GM19463 (cell line): ENCODE measurements around the gene KIAA1614.
A peak's percentile ranks its signal among the peaks of the same experiment; 100 is the strongest.
"Not testable (repeated sequence)": the region's sequence is repeated elsewhere in the genome, so short reads cannot be mapped to it uniquely, and the experiment has no call there.

ENCODE experiments used
- ATAC-seq: cut with Tn5 transposase; IDR thresholded peaks from one replicate; pipeline ENCODE4 v1.9.1; 2021; ENCODE audit warnings: mild to moderate bottlenecking, moderate library complexity; ENCODE audit not compliant: unreplicated experiment

The KIAA1614 gene

DNA sequence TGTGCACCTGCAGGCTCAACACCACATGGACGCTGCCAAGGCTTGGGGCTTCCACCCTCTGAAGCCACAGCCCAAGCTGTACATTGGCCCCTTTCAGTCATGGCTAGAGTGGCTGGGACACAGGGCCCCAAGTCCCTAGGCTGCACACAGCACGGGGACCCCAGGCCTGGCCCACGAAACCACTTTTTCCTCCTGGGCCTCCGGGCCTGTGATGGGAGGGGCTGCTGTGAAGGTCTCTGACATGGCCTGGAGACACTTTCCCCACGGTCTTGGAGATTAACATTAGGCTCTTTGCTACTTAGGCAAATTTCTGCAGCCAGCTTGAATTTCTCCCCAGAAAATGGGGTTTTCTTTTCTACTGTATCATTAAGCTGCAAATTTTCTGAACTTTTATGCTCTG, 46.9 kb downstream of the KIAA1614 start:
- ATAC-seq = not testable (repeated sequence)

DNA sequence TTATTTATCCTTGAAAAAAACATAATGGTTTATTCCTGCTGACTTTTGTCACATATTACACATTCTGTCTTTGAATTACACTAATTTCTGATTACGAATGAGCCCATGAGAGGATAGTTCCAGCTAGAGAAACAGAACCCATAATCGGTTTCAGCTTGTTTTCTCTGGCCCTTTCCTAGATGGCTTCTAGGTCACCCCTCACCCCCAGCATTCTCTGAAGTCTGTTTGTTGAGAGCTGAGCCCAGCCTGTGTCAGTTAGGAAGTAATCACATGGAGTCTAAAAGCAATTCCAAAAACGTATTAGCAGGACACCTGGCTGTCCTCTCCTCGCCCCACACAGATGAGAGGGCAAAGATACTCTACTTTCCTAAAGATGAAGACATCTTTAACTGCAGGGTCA, 48.9 kb downstream of the KIAA1614 start:
- ATAC-seq = no peak

DNA sequence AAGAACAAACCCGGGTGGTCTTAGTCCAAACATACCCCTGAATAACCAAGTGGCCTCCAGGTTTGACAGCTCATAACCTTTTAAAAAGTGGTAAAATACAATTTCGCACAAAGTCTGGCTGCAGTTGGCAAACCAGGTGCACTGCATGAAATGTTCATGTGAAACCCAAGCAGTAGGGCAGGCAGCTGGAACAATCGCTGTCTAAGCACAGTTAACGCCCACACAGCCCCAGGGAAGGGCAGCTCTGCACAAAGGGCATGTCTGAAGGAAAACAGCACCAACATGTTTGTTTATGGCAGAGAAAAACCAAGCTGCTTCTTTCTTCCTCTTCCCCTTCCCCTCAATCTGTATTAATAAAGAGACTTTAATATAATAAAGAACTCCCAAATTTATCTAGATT, 49.5 kb downstream of the KIAA1614 start:
- ATAC-seq = no peak

DNA sequence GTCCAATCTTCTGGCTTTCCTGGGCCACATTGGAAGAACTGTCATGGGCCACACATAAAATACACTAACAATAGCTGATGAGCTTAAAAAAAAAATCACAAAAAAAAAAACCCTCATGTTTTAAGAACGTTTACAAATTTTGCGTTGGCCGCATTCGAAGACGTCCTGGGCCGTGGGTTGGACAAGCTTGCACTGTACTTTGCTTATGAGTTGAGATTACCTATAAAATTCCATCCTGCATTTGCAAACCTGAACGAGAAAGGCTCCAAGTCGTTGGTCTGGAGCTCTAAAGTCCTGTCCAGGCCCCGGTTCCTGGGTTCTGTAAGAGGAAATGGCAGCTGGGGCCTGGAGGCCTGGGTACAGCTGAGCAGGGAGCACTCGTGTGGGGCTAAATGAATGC, 51.4 kb downstream of the KIAA1614 start:
- no peak for ATAC-seq

DNA sequence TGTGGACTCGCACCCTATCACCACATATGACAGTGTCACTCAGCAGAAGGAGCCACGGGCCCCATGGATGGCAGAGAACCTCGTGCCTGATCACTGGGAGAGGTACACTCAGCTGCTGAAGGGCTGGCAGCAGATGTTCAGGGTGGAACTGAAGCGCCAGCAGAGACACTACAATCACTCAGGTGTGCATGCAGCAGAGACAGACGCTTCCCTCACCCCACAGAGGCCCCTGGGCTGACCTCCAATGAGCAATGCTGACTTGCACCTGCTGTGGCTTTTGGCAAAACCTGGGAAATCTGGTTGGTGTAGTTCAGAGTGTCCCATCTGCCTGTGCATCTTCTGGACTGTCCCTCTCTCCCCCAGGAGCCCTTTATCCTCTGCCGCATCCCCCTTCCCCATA, 51.9 kb downstream of the KIAA1614 start:
- no peak for ATAC-seq

DNA sequence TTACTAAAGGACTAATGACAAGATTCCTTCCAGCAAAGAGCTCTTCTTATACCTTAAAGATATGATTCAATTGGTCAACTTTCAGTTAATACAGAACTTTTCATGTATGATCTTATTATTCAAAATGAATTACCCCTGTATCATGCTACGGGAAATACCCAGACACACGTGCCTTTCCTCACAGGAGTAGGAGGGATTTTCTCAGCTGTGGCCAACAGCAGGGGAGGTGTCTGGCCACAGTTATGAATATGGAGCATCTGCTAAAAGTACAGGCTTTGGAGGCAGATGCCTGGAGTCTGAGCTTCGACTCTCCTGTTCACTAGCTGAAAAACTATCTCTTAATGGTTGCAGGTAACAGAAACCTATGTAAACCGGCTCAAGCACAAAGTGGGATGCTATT, 53.6 kb downstream of the KIAA1614 start:
- no peak for ATAC-seq

DNA sequence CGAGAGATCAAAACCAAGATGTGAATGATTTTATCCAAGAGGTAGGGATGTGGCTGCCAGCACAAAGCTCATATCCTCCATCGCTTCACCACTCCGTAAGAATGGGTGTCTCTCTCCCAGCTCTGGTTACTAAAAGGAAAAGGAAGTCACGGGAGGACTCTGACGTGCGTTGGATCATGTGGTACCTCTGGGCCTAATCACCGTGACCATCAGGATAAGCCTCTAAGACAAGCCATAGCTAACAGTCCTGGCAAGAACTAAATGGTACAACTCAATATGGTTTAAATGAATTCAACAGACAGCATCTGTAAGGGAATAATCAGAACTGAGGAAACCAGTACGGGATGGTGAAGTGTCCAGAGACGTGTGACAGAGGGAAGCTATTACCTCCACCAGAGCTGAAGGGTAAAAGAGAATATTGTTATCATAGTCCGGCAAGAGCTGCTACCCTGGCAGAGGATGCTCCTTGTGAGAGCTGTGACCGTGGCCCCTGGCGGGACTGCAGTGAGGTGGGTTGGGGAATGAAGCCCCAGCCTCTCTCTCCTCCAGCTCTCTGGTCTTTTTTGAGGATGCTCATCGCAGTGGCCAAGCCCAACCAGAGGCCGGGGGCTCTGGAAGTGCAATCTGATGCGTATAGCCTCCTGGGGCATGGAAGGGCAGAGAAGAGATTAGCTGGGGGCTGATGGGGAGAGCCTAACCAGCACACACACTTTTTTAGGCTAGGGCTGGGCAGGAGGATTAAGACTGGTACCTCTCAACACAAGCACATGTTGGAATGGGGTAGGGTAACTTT, 54.2 kb downstream of the KIAA1614 start:
- ATAC-seq = no peak

DNA sequence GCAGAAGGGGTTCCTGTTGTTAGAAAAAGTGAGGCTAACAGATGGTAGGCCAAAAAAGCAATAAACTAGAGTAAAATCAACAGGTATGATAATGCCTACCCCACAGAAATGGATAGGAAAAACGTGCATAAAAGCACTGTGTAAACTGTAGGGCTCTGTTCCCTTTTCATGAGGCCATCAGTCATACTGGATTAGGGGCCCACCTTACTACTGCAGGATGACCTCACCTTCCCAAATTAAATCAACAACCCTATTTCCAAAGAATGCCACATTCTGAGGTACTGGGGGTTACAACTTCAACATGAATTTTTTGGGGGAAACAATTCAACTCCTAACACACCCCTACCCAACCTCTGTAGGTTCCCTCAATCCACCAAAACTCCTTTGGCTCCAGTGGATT, 54.9 kb downstream of the KIAA1614 start:
- no peak for ATAC-seq

DNA sequence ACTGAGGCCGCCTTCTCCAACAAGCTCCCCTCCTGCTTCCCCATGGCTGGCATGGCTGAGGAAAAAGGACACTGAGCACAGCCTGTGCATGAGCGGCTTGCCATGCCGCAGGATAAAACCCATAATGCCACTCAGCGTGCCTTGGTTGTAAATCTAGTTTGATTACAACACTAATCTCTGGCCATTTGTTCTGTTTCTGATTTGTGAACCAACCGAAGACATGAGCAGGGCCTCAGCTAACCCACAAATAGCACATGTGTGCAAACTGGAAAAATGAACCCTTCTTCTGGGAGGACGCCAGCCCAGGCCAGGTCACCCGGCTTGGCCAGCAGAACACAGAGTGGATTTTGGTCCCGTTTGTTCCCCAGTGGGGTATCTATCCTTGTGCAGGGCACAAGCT, 56.1 kb downstream of the KIAA1614 start:
- ATAC-seq = not testable (repeated sequence)

DNA sequence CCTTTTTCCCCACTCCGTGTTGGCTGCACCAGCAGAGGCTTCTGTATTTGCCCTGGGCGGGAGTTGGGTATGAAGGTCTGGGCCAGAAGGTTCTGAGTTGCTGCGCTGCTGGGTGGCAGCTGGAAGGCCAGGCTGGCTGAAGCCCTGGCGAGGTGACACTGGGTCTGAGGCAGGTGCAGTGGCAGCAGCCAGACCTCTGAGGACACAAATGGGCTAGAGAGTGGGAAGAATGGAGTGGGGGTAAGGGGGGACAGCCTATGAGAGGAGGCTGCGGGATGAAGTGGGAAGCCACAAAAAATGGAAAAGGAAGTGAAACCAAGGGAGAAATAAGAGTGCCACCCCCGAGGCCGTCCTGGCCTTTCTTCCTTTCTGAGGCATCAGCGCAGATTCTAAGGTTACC, 56.7 kb downstream of the KIAA1614 start:
- ATAC-seq = no peak

DNA sequence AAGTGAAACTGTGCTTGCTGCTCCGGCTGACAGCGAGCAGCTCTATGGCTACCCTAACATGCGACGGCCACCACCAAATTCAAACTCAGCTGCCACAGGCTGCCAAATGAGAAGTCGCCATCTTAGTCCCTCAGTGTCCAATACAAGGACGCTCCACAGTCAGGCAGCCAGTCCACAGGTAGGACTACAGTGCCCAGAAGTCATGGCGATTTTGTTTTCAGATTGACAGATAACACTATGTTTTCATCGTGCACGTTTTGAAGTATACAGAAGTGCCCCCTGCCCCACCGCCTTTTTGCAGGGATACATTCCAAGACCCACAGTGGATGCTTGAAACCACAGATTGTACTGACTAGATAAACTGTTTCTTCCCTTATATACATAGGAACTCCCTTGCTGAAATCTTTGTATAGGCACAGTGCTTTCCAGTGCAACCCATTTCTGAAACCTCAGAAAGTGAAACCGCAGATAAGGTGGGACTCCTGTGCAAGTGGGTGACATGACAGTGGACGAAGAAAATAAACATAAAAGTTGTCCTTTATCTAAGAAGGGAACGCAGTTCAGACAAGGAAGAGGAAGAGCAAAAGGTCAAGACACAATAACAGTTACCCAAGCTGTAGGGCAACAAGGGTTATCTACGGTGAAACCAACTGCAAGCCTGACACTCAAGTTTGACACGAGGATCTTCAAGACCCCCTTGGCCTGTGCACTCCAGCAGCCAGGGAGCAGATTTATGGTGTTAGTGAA, 57.8 kb downstream of the KIAA1614 start:
- ATAC-seq = no peak

DNA sequence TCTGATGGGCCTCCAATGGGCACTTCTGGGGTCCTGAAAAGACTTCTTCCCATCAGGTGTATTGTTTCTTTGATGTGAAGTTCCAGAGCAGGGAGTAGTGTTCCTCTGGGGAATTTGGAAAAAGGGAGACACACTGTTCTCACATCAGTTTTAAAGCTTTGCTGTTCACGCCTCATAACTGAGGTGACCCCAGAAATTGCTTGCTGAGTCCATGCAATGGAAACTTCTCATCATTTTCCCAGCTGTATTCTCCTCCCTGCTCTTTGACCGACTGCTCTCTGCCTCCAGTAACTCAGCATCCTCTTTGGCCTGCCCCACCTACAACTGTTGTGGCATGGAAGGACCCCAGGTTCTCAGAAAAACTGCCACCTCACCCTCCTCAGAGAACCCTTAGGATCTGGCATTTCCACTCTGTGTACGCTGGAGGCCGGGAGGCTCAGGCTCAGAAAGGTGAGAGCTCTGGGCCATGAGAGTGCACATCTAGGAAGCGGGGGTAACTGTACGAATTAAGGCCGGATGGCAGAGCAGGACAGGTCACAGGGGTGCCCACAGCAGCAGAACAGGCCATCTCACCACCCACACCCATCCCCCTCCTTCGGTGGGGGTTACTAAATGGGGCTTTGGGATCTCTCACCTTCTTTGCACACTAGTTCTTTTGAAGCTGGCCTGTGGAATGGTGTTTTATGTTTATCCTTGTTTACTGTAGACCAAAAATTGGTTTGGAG, 58.7 kb downstream of the KIAA1614 start:
- ATAC-seq = no peak

DNA sequence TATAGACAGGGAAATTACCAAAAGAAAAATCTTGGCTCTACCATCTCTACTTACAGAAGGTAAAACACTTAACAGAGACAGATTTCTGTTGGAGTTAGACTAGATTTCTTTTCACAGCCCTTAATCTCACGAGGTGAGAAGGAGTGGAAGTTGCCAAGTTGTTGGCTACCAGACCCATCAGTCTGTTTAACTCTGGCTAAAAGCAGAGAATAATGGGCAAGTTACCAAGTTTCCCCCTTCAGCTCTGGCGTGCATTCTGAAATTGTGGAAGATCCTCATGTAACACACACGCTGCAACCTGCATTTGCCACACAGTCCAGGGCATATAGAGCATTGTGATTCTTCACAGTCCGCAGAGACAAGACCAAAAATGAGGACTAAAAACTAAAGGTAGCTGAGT, 60.7 kb downstream of the KIAA1614 start:
- ATAC-seq = no peak

DNA sequence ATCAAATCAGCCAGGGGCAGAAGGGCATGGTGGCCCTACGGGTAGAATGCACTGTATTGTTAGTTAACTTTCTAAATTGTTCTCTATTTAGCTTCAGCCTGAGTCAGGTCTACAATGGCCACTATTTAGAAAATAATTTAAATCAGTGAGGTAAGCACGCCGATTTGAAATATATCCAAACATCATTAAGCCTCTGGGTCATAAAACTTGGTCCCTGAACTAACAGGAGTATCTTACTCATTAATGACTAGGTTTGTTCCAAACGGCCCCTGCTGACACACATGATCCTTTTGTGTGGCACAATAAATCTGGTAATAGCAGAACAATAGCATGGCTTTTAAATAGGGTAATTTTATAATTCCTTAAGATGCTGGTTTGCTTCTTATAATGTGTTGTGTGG, 61.5 kb downstream of the KIAA1614 start:
- ATAC-seq = no peak

DNA sequence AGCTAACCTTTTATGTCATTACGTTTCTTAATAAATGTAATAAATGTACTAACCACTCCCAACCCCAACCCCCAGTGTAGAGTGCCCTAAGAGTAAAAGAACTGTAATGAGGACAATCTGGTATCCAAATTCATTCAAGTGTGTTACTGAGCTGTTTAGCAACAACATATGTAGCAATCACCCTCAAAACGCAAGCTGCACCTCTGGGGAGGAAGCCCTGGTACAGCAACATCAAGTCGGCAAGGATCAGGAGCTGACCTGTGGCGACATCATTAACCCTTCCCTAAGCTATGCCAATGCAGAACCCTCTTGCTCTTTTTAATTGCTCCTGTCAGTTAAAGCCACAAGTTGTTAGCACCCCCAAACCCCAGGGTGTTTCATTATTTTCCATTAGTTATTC, 62.9 kb downstream of the KIAA1614 start:
- no peak for ATAC-seq

DNA sequence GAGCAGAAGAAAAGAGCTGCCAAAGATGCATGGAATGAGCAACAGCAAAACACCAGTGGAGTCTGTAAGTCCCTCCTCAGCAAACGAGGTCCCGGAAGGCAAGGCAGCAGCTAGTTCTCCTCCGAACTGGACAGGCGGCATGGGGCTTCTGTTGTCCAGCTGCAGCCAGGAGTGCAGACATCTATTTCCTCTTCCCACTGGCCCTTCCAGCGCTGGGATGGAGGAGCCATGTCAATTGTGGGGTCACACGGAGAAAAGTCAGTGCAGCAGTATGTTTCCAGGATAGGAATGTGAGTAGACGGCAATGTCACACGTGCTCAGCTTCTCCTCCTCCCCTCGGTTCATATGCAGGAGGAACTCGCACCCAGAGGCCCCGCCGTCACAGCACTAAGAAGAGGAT, 63.5 kb downstream of the KIAA1614 start:
- ATAC-seq = no peak

DNA sequence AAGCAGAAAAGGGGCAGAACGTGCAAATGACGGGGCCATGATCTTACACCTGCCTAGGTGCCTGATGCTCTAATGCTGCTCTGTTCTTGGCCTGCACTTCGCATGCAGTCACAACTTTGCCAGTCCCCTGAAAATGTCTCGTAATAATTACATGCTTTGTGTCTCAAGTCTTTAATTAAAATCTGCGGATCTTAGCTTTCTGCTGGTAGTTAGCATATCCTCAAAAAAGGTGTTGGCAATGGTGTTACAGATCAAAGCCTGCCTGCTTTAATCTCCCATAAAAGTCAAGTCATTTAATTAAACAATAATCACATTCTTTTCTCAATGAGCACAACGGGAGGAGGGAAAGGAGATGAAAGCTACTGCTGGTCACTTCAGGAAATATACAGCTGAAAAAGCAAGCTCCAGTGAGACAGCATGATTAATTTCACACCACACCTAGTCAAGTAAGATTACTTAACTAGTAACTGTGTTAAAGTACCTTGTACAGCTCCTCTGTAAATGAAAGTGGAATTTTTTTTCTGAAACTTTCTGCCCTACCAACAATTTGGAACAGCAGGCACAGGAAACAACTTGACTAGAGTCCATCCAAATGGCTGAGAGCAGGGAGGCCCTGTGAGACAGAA, 64.1 kb downstream of the KIAA1614 start:
- ATAC-seq = no peak

DNA sequence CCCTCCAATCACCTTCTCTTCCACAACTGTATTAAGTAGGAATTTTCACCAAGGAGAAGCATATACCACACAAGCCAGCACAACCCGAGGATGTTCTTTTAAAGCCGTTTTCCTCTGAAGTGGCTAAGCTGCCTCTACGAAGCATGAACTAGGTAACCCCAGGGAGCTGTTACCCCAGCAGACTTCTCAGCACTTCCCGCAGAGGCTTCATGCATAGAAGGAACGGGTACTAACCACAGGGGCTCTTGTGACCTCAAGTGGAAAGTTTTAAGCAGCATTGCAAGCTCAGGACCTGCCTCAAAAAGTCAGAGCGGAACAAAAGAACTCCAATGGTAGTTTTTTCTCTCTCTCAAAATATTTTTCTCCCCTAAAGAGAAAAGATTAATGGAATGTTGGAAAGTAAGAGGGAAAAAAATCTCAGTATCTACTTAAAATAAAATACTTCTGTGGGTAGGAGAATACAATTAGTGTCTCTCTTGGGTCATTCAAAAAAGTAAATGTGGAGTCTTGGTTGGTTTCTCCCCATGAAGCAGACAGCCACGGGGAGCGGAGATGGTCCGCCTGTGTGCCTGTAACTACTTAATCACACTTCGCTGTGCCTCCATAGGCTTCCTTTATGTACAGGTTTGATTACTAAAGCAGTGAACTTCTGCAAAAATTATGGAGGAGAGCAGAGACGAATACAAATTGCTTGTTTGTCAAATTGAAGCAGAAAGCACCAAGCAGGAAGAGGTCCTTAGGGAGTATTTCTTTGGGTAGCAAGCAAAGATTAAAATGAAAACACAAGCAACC, 69.1 kb downstream of the KIAA1614 start:
- ATAC-seq = peak; percentile 95

DNA sequence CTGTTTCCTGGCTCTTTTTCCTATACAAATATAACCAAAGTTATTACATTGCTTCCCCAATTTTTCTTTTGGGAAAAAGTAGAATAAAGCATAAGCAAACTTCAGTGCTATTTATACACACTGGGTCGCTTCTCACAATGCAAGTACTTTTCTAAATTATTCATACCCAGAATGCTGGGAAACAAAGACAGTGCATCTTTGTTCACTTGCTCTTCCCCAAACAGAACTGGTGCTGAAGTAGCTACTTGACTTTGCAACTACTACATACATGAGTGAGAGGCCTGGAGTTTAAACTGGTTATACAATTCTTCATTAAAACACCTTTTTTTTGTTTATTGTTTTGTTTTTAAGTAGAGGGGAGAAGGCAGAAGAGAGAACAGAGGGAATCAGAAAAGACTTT, 69.7 kb downstream of the KIAA1614 start:
- no peak for ATAC-seq

DNA sequence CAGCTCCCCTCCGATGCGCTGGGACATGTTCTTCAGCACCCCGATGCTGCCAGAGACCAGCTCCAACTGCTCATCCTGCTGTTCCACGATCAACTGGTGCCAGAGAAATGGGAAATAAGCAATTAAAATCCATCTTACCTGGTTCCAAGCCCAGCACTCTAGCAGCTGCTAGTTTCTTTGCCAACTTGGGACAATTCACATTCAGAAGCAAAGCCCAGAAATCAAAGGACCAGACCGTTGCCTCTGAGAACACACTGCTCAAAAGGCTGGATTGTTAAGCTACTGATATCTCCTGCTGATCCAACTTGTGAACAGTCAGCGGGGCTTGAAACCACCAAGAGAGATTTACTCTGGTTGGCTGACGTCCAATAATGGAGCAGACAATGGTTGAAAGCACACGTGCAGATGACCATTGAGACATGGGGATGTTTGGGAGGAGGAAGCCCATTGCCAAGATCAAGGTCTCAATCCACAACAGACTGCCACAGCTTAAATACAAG, 75.6 kb downstream of the KIAA1614 start:
- ATAC-seq = no peak
